Transverse colon (tissue), 4 donors: ENCODE results near the gene STYXL2. TPM values are rescaled to one million over a fixed set of nuclear protein-coding genes. Genes with fewer than 3 reads are reported as not detected.

Source experiments
- DNase-seq: peaks from one replicate; pipeline ENCODE4 v3.0.0-alpha.2; 2019
- H3K27ac ChIP-seq, 4 donors: fragments of 200-600 bp; sonication (generic); 2 replicates each; pipeline ENCODE4 v1.5.1; 2016 to 2018; ENCODE audit warnings: inconsistent platforms in 4 of 4
- H3K27me3 ChIP-seq: fragments of 200-600 bp; sonication (generic); 2 replicates; pipeline ENCODE4 v1.5.1; 2017; ENCODE audit warnings: inconsistent platforms
- H3K36me3 ChIP-seq, 4 donors: fragments of 200-600 bp; sonication (generic); 2 replicates each; pipeline ENCODE4 v1.5.1; 2017 to 2019; ENCODE audit warnings: inconsistent platforms in 4 of 4
- H3K4me1 ChIP-seq, 4 donors: fragments of 200-600 bp; sonication (generic); 2 replicates each; pipeline ENCODE4 v1.5.1; 2017 to 2020; ENCODE audit warnings: inconsistent platforms in 4 of 4
- H3K4me3 ChIP-seq, 4 donors: fragments of 200-600 bp; sonication (generic); 1 replicate in 1 of 4; 2 replicates in 3 of 4; pipeline versions ENCODE4 v1.5.1 to v1.6.1; 2017 to 2019; ENCODE audit warnings: inconsistent platforms in 4 of 4
- H3K9me3 ChIP-seq, 2 donors: fragments of 200-600 bp; sonication (generic); 2 replicates each; pipeline ENCODE4 v1.5.1; 2017 to 2019; ENCODE audit warnings: inconsistent platforms in 2 of 2
- CTCF ChIP-seq, 5 experiments: fragments of 200-600 bp in 3 of 5; fragments of 450-650 bp in 2 of 5; sonication (generic) in 3 of 5; IDR thresholded peaks; 1 replicate in 2 of 5; 2 replicates in 3 of 5; pipeline ENCODE4 v1.5.1; 2016 to 2017; ENCODE audit warnings: antibody characterized with exemption in 5 of 5, inconsistent platforms in 3 of 5, mild to moderate bottlenecking in 2 of 5, moderate library complexity in 1 of 5
- EP300 ChIP-seq: sonication (generic); formaldehyde crosslinking; IDR thresholded peaks from one replicate; pipeline ENCODE4 v1.6.1; 2017; ENCODE audit warnings: antibody characterized with exemption, low read depth
- POLR2A ChIP-seq: fragments of 450-650 bp; IDR thresholded peaks from one replicate; pipeline ENCODE4 v1.6.1; 2016; ENCODE audit warnings: antibody characterized with exemption, mild to moderate bottlenecking, moderate library complexity
- POLR2AphosphoS5 ChIP-seq, 3 donors: sonication (generic); formaldehyde crosslinking; IDR thresholded peaks; one replicate each; pipeline ENCODE4 v1.6.1; 2016; ENCODE audit warnings: antibody characterized with exemption in 3 of 3
- WGBS, 2 donors: methylation state at CpG; one replicate each; pipeline ENCODE4 v1.1.5; 2018; ENCODE audit warnings: low coverage in 1 of 2; 5-methylcytosine and 5-hydroxymethylcytosine counted together
- in situ Hi-C, 4 donors: fragments of 200-750 bp; cut with MboI; loops; one replicate each; pipeline versions ENCODE4 v1.15.0 to v1.15.1; 2017; ENCODE audit warnings: low sequenced_read_pairs in 3 of 4, low pct_ligation_motif_present in 1 of 4, low pct_unique_long_range_greater_than_20kb in 1 of 4
- intact Hi-C: fragments of 100-400 bp; cut with DNase I; formaldehyde crosslinking; loops from one replicate; pipeline ENCODE4 v1.15.1; 2023; ENCODE audit warnings: low total_unique reads
- total RNA-seq, 4 donors: library from RNA; depleted of rRNA; stranded (reverse); fragments of >200 nt; gene quantifications; one replicate each; pipeline ENCODE4 v1.1.0, GENCODE V29; 2016

The STYXL2 gene
- total RNA-seq, 4 donors from 2014 or later: 0.16 to 0.41 TPM; not detected in 2

GRCh38 chr1:167109125-167109524 is 15.2 kb downstream of the STYXL2 start:
- TF ChIP-seq POLR2AphosphoS5 (IDR thresholded peaks at IDR 0.05) (no peak), CTCF (IDR thresholded peaks at IDR 0.05) (no peak), EP300 (no peak), POLR2A (no peak)
- in situ Hi-C loops (no loop called here), intact Hi-C loops (no loop called here)
- Histone ChIP-seq H3K9me3 (no peaks in the 10 kb centered on the region), H3K27ac (no peak overlapping the region), H3K36me3 (no peaks in the 10 kb centered on the region), H3K4me1 (peaks cover 0 to 8% (median 0%) of the 10 kb centered on the region in 4 donors), H3K4me3 (no peak overlapping the region), H3K27me3 (no peaks in the 10 kb centered on the region)
- WGBS, 2 donors: 52% methylated on average over 2 of the region's 2 CpGs; no CpG with 5 or more reads in 1 of the 2 donors
- no peak for DNase-seq

DNA sequence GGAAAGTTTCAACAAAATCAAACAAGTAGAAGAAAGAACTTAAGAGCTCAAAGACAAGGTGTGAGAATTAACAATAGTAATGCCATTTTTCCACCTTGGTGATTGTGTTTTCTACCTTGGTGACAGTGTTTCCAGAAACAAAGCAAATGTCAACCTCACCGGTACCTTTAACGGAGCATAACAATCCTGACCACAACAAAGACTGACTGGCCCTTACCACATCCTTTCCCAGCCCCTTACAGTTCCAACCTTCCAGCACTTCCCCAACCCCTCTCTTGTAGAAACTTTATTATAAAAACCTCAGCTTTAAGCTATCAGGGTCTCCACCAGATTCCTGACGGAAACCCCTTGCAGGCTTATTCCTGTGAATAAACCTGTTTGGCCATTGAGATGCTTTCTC is 16.7 kb downstream of the STYXL2 start:
- H3K36me3 ChIP-seq: no peaks in the 10 kb centered on the region
- H3K27ac ChIP-seq: no peak overlapping the region
- in situ Hi-C loops: no loop called here
- no peak overlapping the region for H3K4me3 ChIP-seq
- peaks cover 0 to 2% (median 0%) of the 10 kb centered on the region in 4 donors for H3K4me1 ChIP-seq
- TF ChIP-seq CTCF (IDR thresholded peaks at IDR 0.05) (no peak), EP300 (no peak), POLR2A (no peak), POLR2AphosphoS5 (IDR thresholded peaks at IDR 0.05) (no peak)
- H3K9me3 ChIP-seq: no peaks in the 10 kb centered on the region
- DNase-seq: no peak
- H3K27me3 ChIP-seq: peaks cover 4% of the 10 kb centered on the region
- WGBS, 2 donors: 60 to 76% methylated on average over 3 of the region's 3 CpGs
- intact Hi-C loops: no loop called here

DNA sequence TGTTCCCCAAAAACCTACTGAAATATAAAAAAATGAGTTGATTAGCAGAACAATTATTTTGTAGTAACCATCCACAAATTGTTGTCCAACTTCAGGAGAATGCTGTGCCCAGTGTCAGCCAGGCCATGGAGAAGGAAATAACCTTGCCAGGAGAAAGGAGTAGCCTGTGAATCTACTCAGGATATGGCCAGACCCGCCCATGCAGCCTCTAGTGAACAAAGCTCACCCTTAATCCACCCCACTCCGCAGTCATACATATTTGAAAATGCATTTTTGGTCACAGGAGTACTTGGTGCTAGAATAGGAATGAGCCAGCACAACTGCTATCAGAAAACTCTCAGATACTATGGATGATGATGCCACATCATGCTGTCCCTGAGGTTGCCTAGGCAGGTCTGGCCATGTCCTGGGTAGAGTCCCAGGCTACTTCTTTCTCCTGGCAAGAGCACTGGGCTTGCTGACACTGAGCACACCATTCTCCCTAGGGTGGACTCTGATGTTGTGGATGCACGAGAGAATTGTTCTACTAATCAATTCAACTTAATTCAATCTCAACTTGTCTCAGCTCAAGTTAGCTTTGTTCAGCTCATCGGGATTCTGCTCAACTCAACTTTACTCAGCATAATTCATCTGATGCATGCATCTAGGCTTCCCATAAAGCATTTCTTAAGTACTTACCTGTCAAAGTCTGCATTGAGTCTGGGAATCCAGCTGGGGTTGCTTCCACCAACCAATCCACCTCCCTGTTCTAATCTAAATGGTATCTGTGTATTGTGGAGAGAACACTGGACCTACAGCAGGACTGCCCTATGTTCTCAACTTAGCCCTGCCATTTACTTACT is 18.2 kb downstream of the STYXL2 start:
- Histone ChIP-seq H3K4me1 (no peaks in the 10 kb centered on the region), H3K4me3 (no peak overlapping the region), H3K27me3 (peaks cover 4% of the 10 kb centered on the region), H3K9me3 (no peaks in the 10 kb centered on the region), H3K27ac (no peak overlapping the region), H3K36me3 (no peaks in the 10 kb centered on the region)
- no peak for DNase-seq
- no peak for TF ChIP-seq EP300
- no peak for TF ChIP-seq POLR2AphosphoS5 (IDR thresholded peaks at IDR 0.05)
- TF ChIP-seq POLR2A: no peak
- TF ChIP-seq CTCF (IDR thresholded peaks at IDR 0.05): no peak
- intact Hi-C loops (no loop called here), in situ Hi-C loops (no loop called here)
- 75 to 92% methylated on average over 2 to 4 of the region's 4 CpGs for WGBS, 2 donors

DNA sequence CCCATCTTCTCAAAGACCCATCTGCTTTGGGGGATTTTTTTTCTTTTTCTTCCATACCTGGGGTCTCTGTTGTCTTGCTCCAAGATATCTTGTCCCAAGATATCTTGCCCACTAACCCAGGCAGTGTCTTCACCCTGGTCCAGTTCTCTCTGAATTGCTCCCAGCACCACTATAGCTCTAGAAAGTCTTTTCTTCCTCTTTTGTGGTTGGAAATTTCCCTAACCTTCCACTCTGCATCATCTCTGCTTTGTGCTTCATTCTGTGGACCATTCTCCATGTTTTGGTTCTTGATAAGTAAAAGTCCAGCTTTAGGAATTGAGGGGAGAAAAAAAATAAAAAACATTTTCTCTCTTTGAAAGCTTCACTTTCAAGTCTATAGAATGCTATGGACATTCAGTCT is 20.9 kb downstream of the STYXL2 start:
- TF ChIP-seq POLR2AphosphoS5 (IDR thresholded peaks at IDR 0.05) (no peak), CTCF (IDR thresholded peaks at IDR 0.05) (no peak), EP300 (no peak), POLR2A (no peak)
- no peak overlapping the region for H3K4me3 ChIP-seq
- no peak overlapping the region for H3K27ac ChIP-seq
- H3K4me1 ChIP-seq: no peaks in the 10 kb centered on the region
- H3K36me3 ChIP-seq: no peaks in the 10 kb centered on the region
- in situ Hi-C loops (no loop called here), intact Hi-C loops (no loop called here)
- no peak for DNase-seq
- H3K27me3 ChIP-seq: peaks cover 4% of the 10 kb centered on the region
- H3K9me3 ChIP-seq: no peaks in the 10 kb centered on the region
